Astrocyte (in vitro differentiated cells and primary cell): ENCODE results near the gene ST6GAL2. TPM values are rescaled to one million over a fixed set of nuclear protein-coding genes. Genes with fewer than 3 reads are reported as not detected.

ENCODE experiments used
- DNase-seq: peaks from one replicate; pipeline ENCODE4 v3.0.0-alpha.2; 2010; ENCODE audit warnings: low read depth
- FAIRE-seq: peaks from 2 replicates; lab custom pipeline; 2011; peaks lifted over from hg19 to GRCh38; lab: Jason Lieb, UNC
- H2AFZ ChIP-seq: 2 replicates; pipeline ENCODE4 v1.6.0; 2012; ENCODE audit warnings: low read depth, low read length, inconsistent platforms
- H3K27ac ChIP-seq: 2 replicates; pipeline ENCODE4 v1.5.1; 2011; ENCODE audit warnings: low read depth, low read length, inconsistent platforms
- H3K27me3 ChIP-seq: 2 replicates; pipeline ENCODE4 v1.6.0; 2011; ENCODE audit warnings: low read length, inconsistent platforms; ENCODE audit not compliant: insufficient read depth
- H3K36me3 ChIP-seq: 2 replicates; pipeline ENCODE4 v1.5.1; 2011; ENCODE audit warnings: low read length, inconsistent platforms; ENCODE audit not compliant: insufficient read depth
- H3K4me1 ChIP-seq: 2 replicates; pipeline ENCODE4 v1.5.1; 2011; ENCODE audit warnings: low read length, inconsistent platforms; ENCODE audit not compliant: insufficient read depth
- H3K4me2 ChIP-seq: 2 replicates; pipeline ENCODE4 v1.6.0; 2012; ENCODE audit warnings: low read length, inconsistent platforms
- H3K4me3 ChIP-seq: 2 replicates; pipeline ENCODE4 v1.5.1; 2011; ENCODE audit warnings: low read depth, mild to moderate bottlenecking, low read length, inconsistent platforms; ENCODE audit not compliant: insufficient read depth
- H3K79me2 ChIP-seq: 2 replicates; pipeline ENCODE4 v1.6.0; 2012; ENCODE audit warnings: mild to moderate bottlenecking, low read length, inconsistent platforms; ENCODE audit not compliant: insufficient read depth
- H3K9ac ChIP-seq: 2 replicates; pipeline ENCODE4 v1.6.0; 2012; ENCODE audit warnings: mild to moderate bottlenecking, low read length, inconsistent platforms
- H3K9me3 ChIP-seq: 2 replicates; pipeline ENCODE4 v1.5.1; 2012; ENCODE audit warnings: low read depth, mild to moderate bottlenecking, low read length, inconsistent platforms; ENCODE audit not compliant: insufficient read depth
- H4K20me1 ChIP-seq: 2 replicates; pipeline ENCODE4 v1.6.0; 2012; ENCODE audit warnings: low read length, inconsistent platforms; ENCODE audit not compliant: insufficient read depth
- H3K27ac Mint-ChIP-seq: one replicate; pipeline ENCODE4 v1.8.0; 2021; ENCODE audit warnings: mild to moderate bottlenecking, mixed read lengths; ENCODE audit not compliant: unreplicated experiment
- H3K27me3 Mint-ChIP-seq: one replicate; pipeline ENCODE4 v1.8.0; 2021; ENCODE audit warnings: low read depth, mixed read lengths; ENCODE audit not compliant: unreplicated experiment
- H3K36me3 Mint-ChIP-seq: one replicate; pipeline ENCODE4 v1.8.0; 2021; ENCODE audit warnings: low read depth, mixed read lengths; ENCODE audit not compliant: unreplicated experiment
- H3K4me1 Mint-ChIP-seq: one replicate; pipeline ENCODE4 v1.8.0; 2021; ENCODE audit warnings: low read depth, mixed read lengths; ENCODE audit not compliant: unreplicated experiment
- H3K4me3 Mint-ChIP-seq: one replicate; pipeline ENCODE4 v1.8.0; 2021; ENCODE audit warnings: mild to moderate bottlenecking, moderate library complexity, mixed read lengths; ENCODE audit not compliant: unreplicated experiment
- H3K9me3 Mint-ChIP-seq: one replicate; pipeline ENCODE4 v1.8.0; 2021; ENCODE audit warnings: mild to moderate bottlenecking, mixed read lengths; ENCODE audit not compliant: unreplicated experiment
- EZH2 ChIP-seq: IDR thresholded peaks from 2 replicates; pipeline ENCODE4 v1.6.1; 2012; ENCODE audit warnings: mild to moderate bottlenecking, low read length, inconsistent platforms; ENCODE audit not compliant: insufficient read depth
- total RNA-seq: library from RNA; stranded (reverse); gene quantifications from 2 replicates; pipeline ENCODE4 v1.2.1, GENCODE V29; 2021
- TF ChIP-seq, protein P1 (sequence below): IDR thresholded peaks from 2 replicates; pipeline ENCODE4 v1.5.1; 2011; ENCODE audit warnings: low read depth, mild to moderate bottlenecking, inconsistent platforms, low read length, moderate library complexity; ENCODE audit not compliant: insufficient read depth

Gene ST6GAL2
- total RNA-seq, 1 donor from 2014 or later: 59.8 TPM

DNA sequence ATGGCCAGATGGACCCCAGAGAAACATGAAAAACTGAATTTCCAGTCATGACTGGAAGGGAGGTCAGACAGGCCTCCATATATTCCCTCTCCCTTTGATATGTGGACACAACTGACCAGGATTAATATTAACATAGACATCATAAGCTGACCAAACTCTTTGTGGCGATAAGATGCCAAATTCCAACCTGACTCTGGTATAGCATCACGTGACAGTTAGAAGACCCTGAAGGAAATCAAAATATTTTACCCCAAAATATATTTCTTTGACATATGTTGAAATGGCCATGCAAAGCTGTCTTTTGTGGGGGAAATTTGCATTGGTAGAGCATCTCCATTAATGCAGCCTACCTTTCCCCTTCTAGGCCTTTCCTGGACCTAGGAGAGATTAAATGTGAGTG, 36.7 kb downstream of the ST6GAL2 start:
- no peak for TF ChIP-seq EZH2
- TF ChIP-seq, protein P1, sequence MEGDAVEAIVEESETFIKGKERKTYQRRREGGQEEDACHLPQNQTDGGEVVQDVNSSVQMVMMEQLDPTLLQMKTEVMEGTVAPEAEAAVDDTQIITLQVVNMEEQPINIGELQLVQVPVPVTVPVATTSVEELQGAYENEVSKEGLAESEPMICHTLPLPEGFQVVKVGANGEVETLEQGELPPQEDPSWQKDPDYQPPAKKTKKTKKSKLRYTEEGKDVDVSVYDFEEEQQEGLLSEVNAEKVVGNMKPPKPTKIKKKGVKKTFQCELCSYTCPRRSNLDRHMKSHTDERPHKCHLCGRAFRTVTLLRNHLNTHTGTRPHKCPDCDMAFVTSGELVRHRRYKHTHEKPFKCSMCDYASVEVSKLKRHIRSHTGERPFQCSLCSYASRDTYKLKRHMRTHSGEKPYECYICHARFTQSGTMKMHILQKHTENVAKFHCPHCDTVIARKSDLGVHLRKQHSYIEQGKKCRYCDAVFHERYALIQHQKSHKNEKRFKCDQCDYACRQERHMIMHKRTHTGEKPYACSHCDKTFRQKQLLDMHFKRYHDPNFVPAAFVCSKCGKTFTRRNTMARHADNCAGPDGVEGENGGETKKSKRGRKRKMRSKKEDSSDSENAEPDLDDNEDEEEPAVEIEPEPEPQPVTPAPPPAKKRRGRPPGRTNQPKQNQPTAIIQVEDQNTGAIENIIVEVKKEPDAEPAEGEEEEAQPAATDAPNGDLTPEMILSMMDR: no peak
- Histone ChIP-seq H3K27me3 (no peaks in the 10 kb centered on the region), H3K4me3 (no peak overlapping the region), H3K4me1 (peaks cover 7% of the 10 kb centered on the region), H3K79me2 (peaks cover 34% of the 10 kb centered on the region), H2AFZ (no peak overlapping the region), H3K4me2 (no peak overlapping the region), H3K9me3 (no peaks in the 10 kb centered on the region), H3K36me3 (no peaks in the 10 kb centered on the region), H3K27ac (no peak overlapping the region), H4K20me1 (peaks cover 11% of the 10 kb centered on the region), H3K9ac (no peak overlapping the region)
- no peak for DNase-seq
- H3K4me3 Mint-ChIP-seq: no peak overlapping the region
- H3K4me1 Mint-ChIP-seq: peaks cover 49% of the 10 kb centered on the region
- H3K36me3 Mint-ChIP-seq: peaks cover 4% of the 10 kb centered on the region
- no peak for FAIRE-seq
- H3K27ac Mint-ChIP-seq: no peak overlapping the region
- H3K27me3 Mint-ChIP-seq: no peaks in the 10 kb centered on the region
- no peaks in the 10 kb centered on the region for H3K9me3 Mint-ChIP-seq

- Histone ChIP-seq H3K27ac (no peak overlapping the region), H3K79me2 (peaks cover 30% of the 10 kb centered on the region), H3K9ac (no peak overlapping the region), H4K20me1 (peaks cover 3% of the 10 kb centered on the region), H3K4me2 (no peak overlapping the region), H3K36me3 (no peaks in the 10 kb centered on the region), H3K9me3 (no peaks in the 10 kb centered on the region), H3K27me3 (no peaks in the 10 kb centered on the region), H3K4me1 (peaks cover 7% of the 10 kb centered on the region), H2AFZ (no peak overlapping the region), H3K4me3 (no peak overlapping the region)
- Mint-ChIP-seq H3K27ac (peak overlapping the region; percentile 5), H3K4me1 (peaks cover 48% of the 10 kb centered on the region), H3K27me3 (no peaks in the 10 kb centered on the region), H3K36me3 (peaks cover 6% of the 10 kb centered on the region), H3K4me3 (no peak overlapping the region), H3K9me3 (no peaks in the 10 kb centered on the region)
- TF ChIP-seq EZH2: no peak
- TF ChIP-seq, protein P1: no peak
- FAIRE-seq: no peak
- no peak for DNase-seq
Measured at GRCh38 chr2:106847366-106847765, 38.6 kb downstream of the ST6GAL2 start.

GRCh38 chr2:106845716-106846115, 40.3 kb downstream of the ST6GAL2 start:
- Histone ChIP-seq H3K4me3 (no peak overlapping the region), H3K36me3 (no peaks in the 10 kb centered on the region), H3K4me2 (no peak overlapping the region), H4K20me1 (peaks cover 3% of the 10 kb centered on the region), H3K79me2 (peaks cover 25% of the 10 kb centered on the region), H3K27me3 (no peaks in the 10 kb centered on the region), H3K9me3 (no peaks in the 10 kb centered on the region), H3K9ac (no peak overlapping the region), H3K4me1 (peaks cover 3% of the 10 kb centered on the region), H3K27ac (no peak overlapping the region), H2AFZ (no peak overlapping the region)
- TF ChIP-seq, protein P1: no peak
- TF ChIP-seq EZH2: no peak
- Mint-ChIP-seq H3K4me3 (no peak overlapping the region), H3K36me3 (peaks cover 12% of the 10 kb centered on the region), H3K4me1 (peaks cover 35% of the 10 kb centered on the region), H3K27me3 (peaks cover 5% of the 10 kb centered on the region), H3K27ac (no peak overlapping the region), H3K9me3 (peaks cover 2% of the 10 kb centered on the region)
- FAIRE-seq (no peak), DNase-seq (no peak)
